ENCODE measurements around the gene FBLN1. TPM values are rescaled to one million over a fixed set of nuclear protein-coding genes. Genes with fewer than 3 reads are reported as not detected.

Gene FBLN1
- total and polyA plus RNA-seq, 2 donors (not counting 3 experiments of a cell fraction or from before 2014, with no cell fraction given): 1.2 to 4.0 TPM

DNA sequence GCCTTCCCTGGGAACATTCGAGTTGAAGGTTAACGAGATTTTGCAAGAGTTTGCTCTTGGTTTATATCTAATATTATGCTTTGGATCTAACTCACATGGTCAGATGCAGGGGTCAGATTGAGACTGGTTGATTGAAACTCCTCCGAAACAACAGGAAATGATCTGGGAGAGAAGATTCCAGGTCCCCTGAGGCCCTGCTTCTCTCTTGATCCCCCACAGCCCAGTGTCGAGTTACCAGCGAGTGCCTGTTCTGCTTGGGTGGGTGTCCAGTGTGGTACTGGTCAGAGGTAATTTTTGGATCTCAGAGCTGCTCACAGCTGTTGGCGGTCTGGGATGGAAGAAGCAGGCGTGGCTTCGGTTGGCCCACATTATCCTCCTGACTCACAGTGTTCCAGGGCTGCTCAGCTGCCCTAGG lies 9.2 kb downstream of the FBLN1 start:
- H4K20me1 ChIP-seq (replicated peaks; ENCODE audit: control insufficient read depth, extremely low read depth, insufficient read depth, low read length): no peaks in the 10 kb centered on the region
- DNase-seq (ENCODE audit: low read depth, low spot score): no peak
- H3K9me3 ChIP-seq (replicated peaks; ENCODE audit: control insufficient read depth, insufficient read depth, low read length): no peaks in the 10 kb centered on the region
- no peaks in the 10 kb centered on the region for H3K9me1 ChIP-seq (replicated peaks; ENCODE audit: control insufficient read depth, extremely low read depth, insufficient read depth, low read length)
- no peak for FAIRE-seq
- no peaks in the 10 kb centered on the region for H3K79me2 ChIP-seq (ENCODE audit: control insufficient read depth, insufficient read depth, low read length)
- ChIA-PET POLR2A (no interaction called here), CTCF (no interaction called here)
- no peak overlapping the region for H3K9ac ChIP-seq (replicated peaks; ENCODE audit: extremely low read depth, insufficient read depth, low read length)
- TF ChIP-seq JUN (IDR thresholded peaks at IDR 0.05; ENCODE audit: borderline replicate concordance, insufficient read depth, insufficient read length, low read depth): no peak
- no peak for TF ChIP-seq MYC (IDR thresholded peaks at IDR 0.05; ENCODE audit: low read depth, low read length)
- TF ChIP-seq, protein P1, sequence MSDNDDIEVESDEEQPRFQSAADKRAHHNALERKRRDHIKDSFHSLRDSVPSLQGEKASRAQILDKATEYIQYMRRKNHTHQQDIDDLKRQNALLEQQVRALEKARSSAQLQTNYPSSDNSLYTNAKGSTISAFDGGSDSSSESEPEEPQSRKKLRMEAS (IDR thresholded peaks at IDR 0.05; ENCODE audit: insufficient read depth, insufficient read length): no peak
- TF ChIP-seq POLR2A (IDR thresholded peaks at IDR 0.05; ENCODE audit: low read depth, low read length): no peak
- TF ChIP-seq, protein P2, sequence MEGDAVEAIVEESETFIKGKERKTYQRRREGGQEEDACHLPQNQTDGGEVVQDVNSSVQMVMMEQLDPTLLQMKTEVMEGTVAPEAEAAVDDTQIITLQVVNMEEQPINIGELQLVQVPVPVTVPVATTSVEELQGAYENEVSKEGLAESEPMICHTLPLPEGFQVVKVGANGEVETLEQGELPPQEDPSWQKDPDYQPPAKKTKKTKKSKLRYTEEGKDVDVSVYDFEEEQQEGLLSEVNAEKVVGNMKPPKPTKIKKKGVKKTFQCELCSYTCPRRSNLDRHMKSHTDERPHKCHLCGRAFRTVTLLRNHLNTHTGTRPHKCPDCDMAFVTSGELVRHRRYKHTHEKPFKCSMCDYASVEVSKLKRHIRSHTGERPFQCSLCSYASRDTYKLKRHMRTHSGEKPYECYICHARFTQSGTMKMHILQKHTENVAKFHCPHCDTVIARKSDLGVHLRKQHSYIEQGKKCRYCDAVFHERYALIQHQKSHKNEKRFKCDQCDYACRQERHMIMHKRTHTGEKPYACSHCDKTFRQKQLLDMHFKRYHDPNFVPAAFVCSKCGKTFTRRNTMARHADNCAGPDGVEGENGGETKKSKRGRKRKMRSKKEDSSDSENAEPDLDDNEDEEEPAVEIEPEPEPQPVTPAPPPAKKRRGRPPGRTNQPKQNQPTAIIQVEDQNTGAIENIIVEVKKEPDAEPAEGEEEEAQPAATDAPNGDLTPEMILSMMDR (IDR thresholded peaks at IDR 0.05; ENCODE audit: extremely low read depth in 1 of 2, insufficient read depth in 1 of 2, low read depth in 1 of 2, low read length in 2 of 2): no peak
- no peak for TF ChIP-seq GATA2 (IDR thresholded peaks at IDR 0.05; ENCODE audit: insufficient read depth, insufficient read length, low read depth, low read length)
- no peak for TF ChIP-seq POLR2AphosphoS5 (IDR thresholded peaks at IDR 0.05; ENCODE audit: insufficient read depth, low read depth, low read length)
- no peak for TF ChIP-seq EZH2 (IDR thresholded peaks at IDR 0.05; ENCODE audit: borderline replicate concordance, low read depth, low read length, severe bottlenecking)
- no peak for TF ChIP-seq FOS (IDR thresholded peaks at IDR 0.05; ENCODE audit: borderline replicate concordance, insufficient read depth, low read length)
- no peaks in the 10 kb centered on the region for H3K36me3 ChIP-seq (ENCODE audit: control insufficient read depth in 2 of 2, extremely low read depth in 1 of 2, insufficient read depth in 2 of 2, low read length in 2 of 2)
- dilution Hi-C loops (cut with MboI; ENCODE audit: extremely low pct_ligation_motif_present, low sequenced_read_pairs) (no loop called here), intact Hi-C loops (cut with micrococcal nuclease) (no loop called here)
- BruUV-seq (replicated peaks): no TSS peak
- no peak overlapping the region for H2AFZ ChIP-seq (ENCODE audit: low read depth, low read length)
- H3K27me3 ChIP-seq (ENCODE audit: control insufficient read depth in 2 of 2, insufficient read depth in 2 of 2, low read length in 2 of 2): no peaks in the 10 kb centered on the region
- no peak overlapping the region for H3K4me3 ChIP-seq (replicated peaks in 1 of 3; ENCODE audit: insufficient read depth in 1 of 3, low read depth in 1 of 3, low read length in 3 of 3)
- H3K4me1 ChIP-seq (ENCODE audit: control insufficient read depth, extremely low read depth, insufficient read depth, low read length): no peaks in the 10 kb centered on the region
- no peak overlapping the region for H3K27ac ChIP-seq (ENCODE audit: insufficient read depth, low read depth, low read length)
- H3K4me2 ChIP-seq (ENCODE audit: insufficient read depth, low read length): no peak overlapping the region

Measured in endothelial cell of umbilical vein (primary cell).